Fibroblast of the conjunctiva (primary cell): Measurements from ENCODE around the gene NDUFS2.
"Not testable (repeated sequence)": the region's sequence is repeated elsewhere in the genome, so short reads cannot be mapped to it uniquely, and the experiment has no call there.

Experiments
- DNase-seq: peaks from one replicate; pipeline ENCODE4 v3.0.0-alpha.2; 2010; ENCODE audit warnings: low read depth

The NDUFS2 gene

DNA sequence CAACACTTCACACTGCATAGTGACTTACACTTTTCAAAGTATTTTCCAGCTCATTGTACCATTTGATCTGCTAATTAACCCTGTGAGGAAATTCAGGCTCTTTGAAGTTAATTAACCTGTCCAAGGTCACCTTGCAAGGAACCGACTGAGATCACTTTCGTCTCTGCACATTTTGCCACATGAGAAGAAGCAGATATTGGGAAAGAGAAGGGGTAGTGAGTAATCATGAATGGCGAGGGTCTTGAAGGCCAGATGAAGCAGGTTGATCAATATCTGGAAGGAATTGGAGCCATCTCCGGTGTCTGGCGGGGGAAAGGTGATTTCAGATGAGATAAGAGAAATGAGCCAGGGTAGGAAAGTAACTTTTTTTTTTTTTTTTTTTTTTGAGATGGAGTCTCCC lies 17.8 kb downstream of the NDUFS2 start:
- DNase-seq = no peak

DNA sequence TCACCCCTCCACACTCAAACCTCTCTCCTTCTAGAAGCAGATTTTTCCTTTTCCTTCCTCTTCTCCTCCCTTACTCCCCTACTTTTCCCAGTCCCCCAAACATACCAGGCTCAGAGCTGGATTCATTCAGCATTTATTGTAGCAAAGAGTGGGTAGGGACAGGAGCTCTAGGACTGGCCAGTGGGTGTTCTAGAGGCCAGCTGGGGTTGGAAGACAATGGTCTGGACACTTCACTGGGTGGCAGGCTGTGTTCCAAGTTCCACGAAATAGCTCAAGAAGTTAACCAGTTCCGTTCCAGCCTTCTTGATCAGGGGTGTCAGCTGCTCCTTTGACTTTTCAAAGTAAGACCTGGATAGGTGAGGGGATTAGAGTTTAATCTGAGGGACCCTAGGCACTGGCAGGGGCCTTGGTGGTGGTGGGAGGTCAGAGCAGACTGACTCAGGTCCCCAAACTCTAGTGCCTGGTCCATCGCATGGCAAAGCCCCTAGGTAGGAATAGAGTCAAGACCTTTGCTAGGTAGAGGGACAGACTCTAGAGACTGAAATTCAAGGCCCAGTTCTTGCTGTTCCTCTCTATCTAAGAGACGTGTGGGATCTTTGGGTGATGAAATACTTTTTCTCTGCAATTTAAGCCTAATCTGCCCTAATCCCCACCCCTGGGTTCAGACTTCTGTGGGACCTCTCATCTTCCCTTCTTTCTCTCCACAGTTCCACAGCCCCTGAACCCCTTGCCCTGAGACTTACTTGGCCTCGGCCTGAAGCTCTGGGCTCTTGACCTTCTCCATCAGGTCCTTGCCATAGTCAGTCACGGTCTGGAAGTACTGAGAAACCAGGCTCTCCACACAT lies 20.2 kb downstream of the NDUFS2 start:
- no peak for DNase-seq

DNA sequence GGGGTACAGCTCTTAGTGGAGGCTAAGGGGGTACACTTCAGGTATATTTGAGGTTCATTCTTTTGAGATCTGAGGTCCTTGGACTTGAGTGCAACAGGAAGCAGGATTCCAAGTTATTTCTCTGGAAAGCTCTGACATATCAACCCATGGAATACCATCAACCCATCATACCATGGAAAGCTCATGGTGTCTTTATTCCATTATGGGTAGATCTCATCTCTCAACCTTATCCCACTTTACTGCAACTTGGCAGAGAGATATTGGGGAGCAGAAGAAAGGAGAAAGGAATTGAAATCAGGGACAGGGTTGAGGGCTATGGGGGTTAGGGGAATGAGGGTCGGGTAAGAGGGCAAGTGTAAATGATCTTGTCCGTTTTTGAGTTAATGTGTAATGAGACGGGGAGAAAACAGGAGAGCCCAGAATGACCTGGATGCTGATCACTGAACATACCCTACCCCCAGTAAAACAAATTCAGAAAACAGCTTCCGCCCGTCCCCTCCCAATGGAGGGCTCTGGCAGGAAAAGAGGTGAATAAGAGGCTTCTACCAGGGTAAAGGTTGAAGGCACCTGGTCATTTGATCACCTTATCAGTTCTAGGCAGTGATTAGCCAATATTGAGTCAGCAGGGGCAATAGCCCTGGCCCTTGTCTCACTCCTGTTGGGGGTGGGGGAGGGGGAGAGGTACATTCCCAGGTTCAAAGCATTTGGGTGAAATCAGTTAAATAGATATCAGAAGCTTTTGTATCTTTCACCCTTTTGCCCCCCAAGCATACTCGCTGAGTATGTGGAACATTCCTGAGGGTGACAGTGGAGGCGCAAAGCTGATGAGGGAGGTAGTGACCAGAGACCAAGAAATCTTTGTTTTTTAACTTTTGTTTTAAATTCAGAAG lies 21.9 kb downstream of the NDUFS2 start:
- no peak for DNase-seq

DNA sequence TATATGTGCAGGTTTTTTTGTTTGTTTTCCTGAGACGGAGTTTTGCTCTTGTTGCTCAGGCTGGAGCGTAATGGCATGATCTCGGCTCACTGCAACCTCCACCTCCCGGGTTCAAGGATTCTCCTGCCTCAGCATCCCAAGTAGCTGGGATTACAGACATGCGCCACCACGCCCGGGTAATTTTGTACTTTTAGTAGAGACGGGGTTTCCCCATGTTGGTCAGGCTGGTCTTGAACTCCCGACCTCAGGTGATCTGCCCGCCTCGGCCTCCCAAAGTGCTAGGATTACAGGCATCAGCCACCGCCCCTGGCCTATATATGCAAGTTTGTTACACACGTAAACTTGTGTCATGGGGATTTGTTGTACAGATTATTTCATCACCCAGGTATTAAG lies 22.5 kb downstream of the NDUFS2 start:
- DNase-seq = not testable (repeated sequence)

- DNase-seq = no peak
Observed at GRCh38 chr1:161225178-161225533, 23.0 kb downstream of the NDUFS2 start.

- DNase-seq = peak; percentile 100
Observed at GRCh38 chr1:161225534-161226319, 23.6 kb downstream of the NDUFS2 start, which contains the start of gene TOMM40L. Gene TOMM40L (plus strand): TSS chr1:161226060. CDS start chr1:161226490, 430 bp downstream.

DNA sequence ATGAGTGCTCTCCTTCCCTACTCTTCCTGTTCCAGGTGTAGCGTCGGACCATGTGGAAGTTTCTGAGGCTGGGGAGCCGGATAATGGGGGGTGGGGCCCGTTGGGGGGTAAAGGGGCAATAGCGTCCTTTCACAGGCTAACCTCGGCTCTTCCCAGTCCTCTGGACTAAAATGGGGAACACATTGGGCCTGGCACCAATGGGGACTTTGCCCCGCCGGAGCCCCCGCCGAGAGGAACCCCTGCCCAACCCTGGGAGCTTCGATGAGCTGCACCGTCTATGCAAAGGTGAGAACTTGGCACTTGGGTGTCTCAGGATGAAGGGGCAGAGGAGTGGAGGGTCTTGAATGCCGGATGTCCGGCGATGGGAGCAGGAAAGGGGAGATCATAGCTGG lies 24.1 kb downstream of the NDUFS2 start:
- no peak for DNase-seq

DNA sequence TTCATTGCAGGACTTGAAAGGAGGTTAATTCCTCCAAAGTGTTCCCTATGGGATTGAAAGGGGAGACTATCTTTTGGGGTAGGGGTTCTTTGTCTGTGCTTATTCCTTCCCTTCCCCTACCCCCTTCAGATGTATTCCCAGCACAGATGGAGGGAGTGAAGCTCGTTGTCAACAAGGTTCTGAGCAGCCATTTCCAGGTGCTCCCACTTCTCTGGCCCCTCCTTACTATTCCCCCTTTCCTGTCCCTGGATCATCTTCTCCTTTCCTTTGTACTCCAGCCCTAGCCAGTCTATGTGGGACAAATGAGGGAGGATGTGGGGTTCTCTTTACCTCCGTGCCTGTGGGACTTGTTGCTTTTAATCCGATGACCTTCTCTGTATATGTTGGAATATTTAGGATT lies 24.6 kb downstream of the NDUFS2 start:
- DNase-seq = no peak

DNA sequence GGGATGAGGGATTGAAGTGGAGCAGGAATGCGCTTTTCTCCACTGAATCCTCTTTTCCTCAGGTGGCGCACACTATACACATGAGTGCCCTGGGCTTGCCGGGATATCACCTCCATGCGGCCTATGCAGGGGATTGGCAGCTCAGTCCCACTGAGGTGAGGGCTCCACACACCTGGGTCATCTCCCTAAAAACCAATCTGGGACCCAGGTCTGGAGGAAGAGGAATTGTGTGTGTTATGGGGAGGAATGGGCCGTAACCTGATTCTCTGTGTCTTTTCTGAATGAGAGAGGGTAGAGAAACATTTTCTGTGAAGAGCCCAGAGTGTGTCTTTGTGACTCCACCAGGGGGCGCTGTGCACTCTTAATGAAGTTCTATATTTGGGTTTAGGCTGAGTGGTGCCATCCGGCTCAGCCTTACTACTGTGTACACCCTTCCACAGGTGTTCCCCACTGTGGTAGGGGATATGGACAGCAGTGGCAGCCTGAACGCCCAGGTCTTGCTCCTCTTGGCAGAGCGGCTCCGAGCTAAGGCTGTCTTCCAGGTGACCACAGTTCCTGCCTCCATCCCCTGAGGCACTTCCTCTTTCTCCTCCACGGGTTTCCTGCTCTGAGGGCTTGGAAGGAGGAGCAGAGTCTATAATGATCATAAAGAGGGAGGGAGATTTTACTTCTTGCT lies 25.2 kb downstream of the NDUFS2 start:
- peak; percentile 65 for DNase-seq

GRCh38 chr1:161228032-161228431 lies 25.9 kb downstream of the NDUFS2 start:
- DNase-seq = no peak

DNA sequence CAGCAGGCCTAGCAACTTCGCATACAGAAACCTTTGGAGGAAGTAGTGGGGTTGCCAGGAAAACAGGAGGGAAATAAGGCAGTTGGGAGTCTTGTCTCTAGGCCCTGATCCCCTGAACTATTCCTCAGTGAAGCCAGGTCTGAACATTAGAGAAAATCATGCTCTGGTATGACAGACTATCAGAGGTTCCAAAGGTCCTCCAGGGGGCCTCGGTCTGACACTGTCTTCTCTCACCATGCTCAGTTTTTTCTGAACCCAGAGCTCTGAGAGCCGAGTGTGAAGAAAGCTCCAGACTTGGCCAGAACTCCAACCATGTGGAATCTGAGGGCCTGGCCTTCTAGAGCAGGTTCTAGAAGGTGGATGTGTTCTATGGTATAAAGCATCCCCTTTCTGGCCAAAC lies 27.7 kb downstream of the NDUFS2 start:
- no peak for DNase-seq

DNA sequence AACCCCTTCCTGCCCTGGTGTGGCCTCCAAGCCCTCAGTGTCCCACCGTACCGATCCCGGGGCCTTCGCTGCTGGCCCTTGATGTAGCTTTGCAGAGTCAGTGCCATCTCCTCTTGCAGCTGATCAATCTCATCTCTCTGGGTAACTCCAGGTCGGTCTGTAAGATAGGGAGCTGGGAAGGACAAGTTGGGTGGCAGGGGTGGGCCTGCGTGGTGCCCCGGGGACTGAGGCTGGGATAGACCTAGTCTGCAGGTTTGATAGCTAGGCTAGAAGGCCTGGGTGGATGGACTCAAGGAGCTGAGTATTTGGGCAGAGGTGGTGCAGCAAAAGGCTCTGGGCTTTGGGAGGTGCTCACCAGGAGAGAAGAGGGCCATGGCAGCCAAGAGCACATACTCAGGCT lies 28.6 kb downstream of the NDUFS2 start:
- no peak for DNase-seq

- DNase-seq = no peak
Observed at GRCh38 chr1:161233102-161233501, 30.9 kb downstream of the NDUFS2 start.

GRCh38 chr1:161235957-161236775 lies 34.0 kb downstream of the NDUFS2 start:
- DNase-seq = no peak

- DNase-seq = no peak
Observed at GRCh38 chr1:161238039-161238473, 35.9 kb downstream of the NDUFS2 start, which contains the start of gene NR1I3. Gene NR1I3 (minus strand): TSS chr1:161238203. CDS start chr1:161236565, 1,638 bp downstream.

DNA sequence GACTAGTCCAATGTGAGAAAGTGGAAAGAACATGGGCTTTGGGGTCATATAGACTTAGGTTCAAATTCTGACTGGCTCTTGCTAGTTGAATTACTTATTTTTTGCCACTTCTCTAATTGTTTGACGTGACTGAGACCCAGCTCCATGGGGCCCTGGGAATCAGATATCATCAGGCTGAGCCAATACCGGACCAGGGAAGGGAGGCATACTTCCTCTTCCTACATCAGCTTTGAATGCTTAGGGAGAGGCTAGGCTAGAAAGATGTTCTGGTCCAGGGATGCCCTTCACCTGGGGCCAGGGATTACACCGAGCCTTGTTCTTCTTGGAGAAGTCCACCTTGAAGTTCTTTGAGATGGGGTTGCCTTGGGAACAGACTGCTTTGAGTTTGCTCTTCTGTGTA lies 39.5 kb downstream of the NDUFS2 start:
- DNase-seq = no peak

DNA sequence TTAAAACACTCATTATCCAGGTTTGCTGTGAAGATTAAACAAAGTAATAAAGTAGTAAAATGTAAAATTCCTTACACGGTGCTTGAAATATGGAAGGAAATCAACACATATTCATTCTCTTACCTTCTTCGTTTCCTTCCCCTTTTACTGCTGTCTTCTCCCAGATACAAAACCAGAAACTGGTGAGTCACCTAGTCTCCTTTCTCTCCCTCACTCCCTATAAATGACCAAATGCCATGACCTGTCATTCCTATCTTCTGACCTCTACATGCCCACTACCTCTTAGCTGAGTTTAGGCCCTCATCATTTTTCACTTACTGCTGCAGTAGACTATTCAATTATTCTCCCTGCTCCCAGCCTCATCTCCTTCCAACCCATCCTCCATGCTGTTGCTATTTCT lies 40.1 kb downstream of the NDUFS2 start:
- no peak for DNase-seq

- no peak for DNase-seq
Observed at GRCh38 chr1:161244888-161245287, 42.7 kb downstream of the NDUFS2 start.

GRCh38 chr1:161250100-161250499 lies 47.9 kb downstream of the NDUFS2 start:
- DNase-seq = not testable (repeated sequence)

- DNase-seq = no peak
Observed at GRCh38 chr1:161250829-161251228, 48.7 kb downstream of the NDUFS2 start.

DNA sequence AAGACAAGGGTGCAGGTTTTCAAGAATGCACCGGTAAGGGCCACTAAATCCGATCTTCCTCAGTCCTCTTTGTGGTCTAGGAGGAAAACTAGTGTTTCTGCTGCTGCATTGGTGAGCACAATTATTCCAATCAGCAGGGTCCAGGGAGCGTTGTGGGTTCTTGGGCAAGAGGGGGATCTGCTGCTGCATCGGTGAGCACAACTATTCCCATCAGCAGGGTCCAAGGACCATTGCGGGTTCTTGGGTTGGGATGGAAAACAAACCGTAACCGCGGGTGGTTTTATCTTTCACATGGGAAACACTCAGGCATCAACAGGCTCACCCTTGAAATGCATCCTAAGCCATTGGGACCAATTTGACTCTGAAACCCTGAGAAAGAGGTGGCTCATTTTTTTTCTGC lies 49.4 kb downstream of the NDUFS2 start:
- no peak for DNase-seq
